Measurements from ENCODE around the gene MITF.
"Not testable (repeated sequence)": the region's sequence is repeated elsewhere in the genome, so short reads cannot be mapped to it uniquely, and the experiment has no call there.

Gene MITF

DNA sequence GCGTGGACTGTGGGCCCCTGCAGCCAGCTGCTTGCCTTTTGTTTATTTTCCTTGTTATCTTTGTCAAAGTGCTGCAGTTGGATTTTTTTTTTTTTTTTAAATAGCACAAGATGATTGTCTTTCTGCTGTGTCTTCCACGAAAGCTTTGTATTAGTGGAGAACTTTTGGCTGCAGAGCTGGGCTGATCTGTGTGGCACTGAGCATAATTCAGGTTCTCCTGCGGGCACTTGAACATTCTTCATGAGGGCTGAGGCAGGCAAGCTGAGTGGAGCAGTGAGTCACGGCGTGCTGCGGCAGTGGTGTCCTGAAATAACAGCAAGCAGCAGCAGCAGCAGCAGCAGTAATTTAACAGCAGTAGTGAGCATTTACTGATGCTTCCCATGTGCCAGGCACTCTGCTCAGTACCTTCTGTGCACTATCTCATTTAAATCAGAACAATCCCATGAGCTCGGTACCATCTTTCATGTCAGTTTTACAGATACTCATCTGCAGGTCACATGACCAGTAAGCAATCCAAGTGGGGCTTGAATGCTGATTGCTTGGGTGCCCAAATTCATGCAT is 45.8 kb downstream of the MITF start:
- no peak overlapping the region for H3K4me3 ChIP-seq (ENCODE audit: low read length)
- no peak for TF ChIP-seq CTCF (conservative IDR thresholded peaks at IDR 0.05; ENCODE audit: low read depth, low read length)
- no peak for DNase-seq (ENCODE audit: low read depth)

- DNase-seq (ENCODE audit: low read depth) = no peak
- TF ChIP-seq CTCF (conservative IDR thresholded peaks at IDR 0.05; ENCODE audit: low read depth, low read length) = no peak
- H3K4me3 ChIP-seq (ENCODE audit: low read length) = no peak overlapping the region
Observed at GRCh38 chr3:69785769-69786320, 46.6 kb downstream of the MITF start.

GRCh38 chr3:69786854-69787253 is 47.6 kb downstream of the MITF start:
- DNase-seq (ENCODE audit: low read depth) = no peak
- no peak overlapping the region for H3K4me3 ChIP-seq (ENCODE audit: low read length)
- no peak for TF ChIP-seq CTCF (conservative IDR thresholded peaks at IDR 0.05; ENCODE audit: low read depth, low read length)

- DNase-seq (ENCODE audit: low read depth) = peak; percentile 72
- TF ChIP-seq CTCF (conservative IDR thresholded peaks at IDR 0.05; ENCODE audit: low read depth, low read length) = no peak
Observed at GRCh38 chr3:69787436-69788168, 48.3 kb downstream of the MITF start.

DNA sequence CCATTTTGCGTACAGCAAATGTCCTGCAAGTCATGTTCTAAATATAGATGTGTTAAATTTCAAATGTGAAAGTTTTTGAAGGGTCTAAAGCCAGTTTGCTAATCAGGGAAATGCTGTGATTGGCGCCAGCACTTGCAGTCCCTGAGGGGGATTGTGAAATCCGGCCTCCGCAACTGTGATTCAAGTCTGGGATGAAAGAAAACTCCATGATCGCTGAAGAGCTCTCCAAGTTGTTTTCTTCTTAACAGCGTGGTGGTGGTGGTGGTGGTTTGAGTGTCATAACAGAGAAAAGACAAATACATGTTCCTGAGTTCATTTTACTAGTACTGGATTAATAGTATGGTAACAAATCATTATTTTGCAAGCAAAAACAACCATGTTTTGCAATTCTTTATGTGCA is 51.8 kb downstream of the MITF start:
- no peak for TF ChIP-seq CTCF (conservative IDR thresholded peaks at IDR 0.05; ENCODE audit: low read depth, low read length)
- peak; percentile 72 for DNase-seq (ENCODE audit: low read depth)
- no peak overlapping the region for H3K4me3 ChIP-seq (ENCODE audit: low read length)

More at GRCh38 chr3:69787436-69788168, 48.3 kb downstream of the MITF start:
- no peak overlapping the region for H3K4me3 ChIP-seq (ENCODE audit: low read length)

DNA sequence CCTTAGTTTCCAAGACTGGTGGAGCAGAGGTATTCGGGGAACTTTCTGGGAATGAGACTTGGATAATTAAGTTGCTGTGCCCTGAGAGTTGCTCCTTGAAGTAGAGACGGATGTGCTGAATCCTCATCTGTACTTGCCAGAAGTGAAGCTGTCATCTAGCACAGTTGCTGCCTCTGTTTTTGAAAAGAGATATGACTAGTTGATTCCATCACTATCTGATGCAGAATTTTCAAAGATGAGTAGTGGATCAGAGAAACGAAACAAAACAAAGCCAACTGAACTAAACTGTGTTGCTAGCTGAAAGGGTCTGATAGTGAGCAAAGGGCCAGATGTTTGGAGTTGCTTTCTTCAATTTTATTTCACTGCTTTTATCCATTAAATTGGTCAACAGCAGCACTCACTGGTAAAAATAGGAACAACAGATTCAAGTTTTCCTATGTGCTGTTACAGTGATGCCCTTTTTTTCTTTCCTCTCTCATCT is 52.7 kb downstream of the MITF start:
- TF ChIP-seq CTCF (conservative IDR thresholded peaks at IDR 0.05; ENCODE audit: low read depth, low read length) = peak; percentile 48

DNA sequence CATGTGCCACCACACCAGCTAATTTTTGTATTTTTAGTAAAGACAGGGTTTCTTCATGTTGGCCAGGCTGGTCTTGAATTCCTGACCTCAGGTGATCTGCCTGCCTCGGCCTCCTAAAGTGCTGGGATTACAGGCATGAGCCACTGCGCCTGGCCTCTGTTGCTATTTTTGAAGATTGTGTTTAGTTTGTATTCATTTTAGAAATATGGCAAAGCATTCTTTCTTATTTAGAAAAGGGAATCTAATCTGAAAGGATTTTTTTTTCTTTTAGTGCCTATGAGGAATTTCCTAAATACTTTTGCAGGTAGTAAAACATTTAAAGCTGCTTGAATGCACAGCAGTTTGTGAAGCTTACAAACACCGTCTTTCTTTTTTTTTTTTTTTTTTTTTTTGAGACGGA is 56.9 kb downstream of the MITF start:
- DNase-seq (ENCODE audit: low read depth); H3K4me3 ChIP-seq (ENCODE audit: low read length): not testable (repeated sequence)

More for the DNA sequence above, 52.7 kb downstream of the MITF start:
- DNase-seq (ENCODE audit: low read depth) = no peak
- no peak overlapping the region for H3K4me3 ChIP-seq (ENCODE audit: low read length)

All from retinal pigment epithelial cell (primary cell).